ENCODE data around the gene FGF1.

- TF ChIP-seq, protein P1, sequence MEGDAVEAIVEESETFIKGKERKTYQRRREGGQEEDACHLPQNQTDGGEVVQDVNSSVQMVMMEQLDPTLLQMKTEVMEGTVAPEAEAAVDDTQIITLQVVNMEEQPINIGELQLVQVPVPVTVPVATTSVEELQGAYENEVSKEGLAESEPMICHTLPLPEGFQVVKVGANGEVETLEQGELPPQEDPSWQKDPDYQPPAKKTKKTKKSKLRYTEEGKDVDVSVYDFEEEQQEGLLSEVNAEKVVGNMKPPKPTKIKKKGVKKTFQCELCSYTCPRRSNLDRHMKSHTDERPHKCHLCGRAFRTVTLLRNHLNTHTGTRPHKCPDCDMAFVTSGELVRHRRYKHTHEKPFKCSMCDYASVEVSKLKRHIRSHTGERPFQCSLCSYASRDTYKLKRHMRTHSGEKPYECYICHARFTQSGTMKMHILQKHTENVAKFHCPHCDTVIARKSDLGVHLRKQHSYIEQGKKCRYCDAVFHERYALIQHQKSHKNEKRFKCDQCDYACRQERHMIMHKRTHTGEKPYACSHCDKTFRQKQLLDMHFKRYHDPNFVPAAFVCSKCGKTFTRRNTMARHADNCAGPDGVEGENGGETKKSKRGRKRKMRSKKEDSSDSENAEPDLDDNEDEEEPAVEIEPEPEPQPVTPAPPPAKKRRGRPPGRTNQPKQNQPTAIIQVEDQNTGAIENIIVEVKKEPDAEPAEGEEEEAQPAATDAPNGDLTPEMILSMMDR (IDR thresholded peaks at IDR 0.05; ENCODE audit: extremely low read depth in 1 of 2, insufficient read depth in 1 of 2, low read depth in 1 of 2, low read length in 2 of 2) = no peak
- TF ChIP-seq MYC (IDR thresholded peaks at IDR 0.05; ENCODE audit: low read depth, low read length) (no peak), POLR2A (IDR thresholded peaks at IDR 0.05; ENCODE audit: low read depth, low read length) (no peak)
Observed at GRCh38 chr5:142589720-142590119, 96.2 kb downstream of the FGF1 start.

Data from endothelial cell of umbilical vein (primary cell).